IMR-90 (cell line): ENCODE data around the gene ENAH.

Source experiments
- CTCF ChIP-seq: conservative IDR thresholded peaks from 2 replicates; pipeline ENCODE4 v1.5.1; 2012; ENCODE audit warnings: mild to moderate bottlenecking, low read depth, low read length, improper control_type of control experiment
- MAZ ChIP-seq: IDR thresholded peaks from 2 replicates; pipeline ENCODE4 v1.6.1; 2012; ENCODE audit warnings: low read depth, mild to moderate bottlenecking, low read length, improper control_type of control experiment, moderate library complexity, borderline replicate concordance
- POLR2A ChIP-seq: IDR thresholded peaks from 2 replicates; pipeline ENCODE4 v1.6.1; 2012; ENCODE audit warnings: mild to moderate bottlenecking, low read depth, low read length
- RAD21 ChIP-seq: IDR thresholded peaks from 2 replicates; pipeline ENCODE4 v1.6.1; 2012; ENCODE audit warnings: low read length, improper control_type of control experiment
- RCOR1 ChIP-seq: IDR thresholded peaks from 2 replicates; pipeline ENCODE4 v1.6.1; 2012; ENCODE audit warnings: mild to moderate bottlenecking, low read length, improper control_type of control experiment; ENCODE audit not compliant: insufficient replicate concordance

DNA sequence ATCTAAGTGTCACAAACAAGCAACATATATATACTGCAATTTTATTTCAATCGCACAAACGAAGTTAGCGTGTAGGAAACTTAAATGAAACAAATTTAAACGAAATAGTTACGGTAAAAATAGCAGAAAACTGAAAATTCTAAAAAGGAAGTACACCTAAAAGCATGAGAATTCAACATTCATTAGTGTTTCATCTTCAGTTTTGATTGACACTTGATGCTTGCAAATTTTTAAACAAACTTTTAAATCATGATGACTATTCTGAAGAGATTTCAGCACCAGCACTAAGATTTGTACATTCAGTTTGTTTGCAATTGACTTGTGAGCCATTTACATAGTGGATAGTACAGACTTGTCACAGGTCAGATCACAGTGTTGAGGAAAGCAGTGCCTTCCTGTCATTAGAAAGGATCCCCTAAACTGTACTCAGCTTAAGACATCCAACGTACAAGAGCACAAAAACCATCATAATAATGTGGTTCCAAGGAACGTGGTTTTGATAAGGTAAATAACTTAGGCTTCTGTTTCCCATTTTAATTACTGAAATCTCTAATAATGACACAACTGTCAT lies 158.0 kb downstream of the ENAH start:
- TF ChIP-seq CTCF (no peak), POLR2A (no peak), MAZ (no peak), RCOR1 (no peak), RAD21 (no peak)
